Testis (tissue), 2 donors: ENCODE results near the gene HDAC3.

ENCODE experiments used
- CTCF ChIP-seq, 3 experiments: fragments of 450-650 bp in 2 of 3; fragments of 200-600 bp in 1 of 3; sonication (generic) in 1 of 3; IDR thresholded peaks; one replicate each; pipeline ENCODE4 v1.5.1; 2016 to 2019; ENCODE audit warnings: antibody characterized with exemption in 3 of 3, mild to moderate bottlenecking in 2 of 3, moderate library complexity in 1 of 3
- POLR2A ChIP-seq: fragments of 450-650 bp; IDR thresholded peaks from one replicate; pipeline ENCODE4 v1.6.1; 2017; ENCODE audit warnings: antibody characterized with exemption, mild to moderate bottlenecking, moderate library complexity

- TF ChIP-seq POLR2A (no peak), CTCF (IDR thresholded peaks at IDR 0.05) (no peak)
Measured at GRCh38 chr5:141647242-141647641, 10.6 kb upstream of the HDAC3 start.
